Fibroblast of skin of right quadriceps (primary cell): ENCODE results near the gene MRPS22.
"Not testable (repeated sequence)": the region's sequence is repeated elsewhere in the genome, so short reads cannot be mapped to it uniquely, and the experiment has no call there.

Experiments used
- DNase-seq: peaks from one replicate; pipeline ENCODE4 v3.0.0-alpha.2; 2013

The MRPS22 gene

GRCh38 chr3:139401155-139401554 lies 57.3 kb downstream of the MRPS22 start:
- not testable (repeated sequence) for DNase-seq
